Stimulated activated CD4-positive, alpha-beta T cell treated with anti-CD3 and anti-CD28 coated beads, Interleukin-12 subunit alpha, Interleukin-12 subunit beta, amount 100 ng/mL, for 4 hours (primary cell): ENCODE measurements around the gene UGT3A2.
"Not testable (repeated sequence)": the region's sequence is repeated elsewhere in the genome, so short reads cannot be mapped to it uniquely, and the experiment has no call there.

Experiments used
- DNase-seq: peaks from one replicate; pipeline ENCODE4 v3.0.0-alpha.2; 2020

The UGT3A2 gene

DNA sequence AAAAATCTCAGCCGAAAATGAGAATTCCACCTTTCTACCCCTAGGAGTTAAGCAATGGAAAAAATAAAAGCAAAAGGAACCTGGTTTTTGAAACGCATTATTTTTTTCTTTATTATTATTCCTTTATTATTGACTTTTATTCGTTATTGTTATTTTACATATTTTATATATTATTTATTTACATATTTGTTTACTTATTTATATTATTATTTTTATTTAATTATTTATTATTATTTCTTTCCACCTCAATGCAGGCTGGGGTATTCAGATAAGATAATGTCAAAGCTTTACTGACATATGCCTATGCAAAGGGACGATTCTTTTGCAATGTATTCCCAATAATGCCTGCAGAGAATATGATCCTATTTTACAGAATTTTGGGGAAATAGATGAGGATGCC lies 16.7 kb downstream of the UGT3A2 start:
- no peak for DNase-seq

GRCh38 chr5:36047384-36048160 lies 19.1 kb downstream of the UGT3A2 start:
- DNase-seq = no peak

DNA sequence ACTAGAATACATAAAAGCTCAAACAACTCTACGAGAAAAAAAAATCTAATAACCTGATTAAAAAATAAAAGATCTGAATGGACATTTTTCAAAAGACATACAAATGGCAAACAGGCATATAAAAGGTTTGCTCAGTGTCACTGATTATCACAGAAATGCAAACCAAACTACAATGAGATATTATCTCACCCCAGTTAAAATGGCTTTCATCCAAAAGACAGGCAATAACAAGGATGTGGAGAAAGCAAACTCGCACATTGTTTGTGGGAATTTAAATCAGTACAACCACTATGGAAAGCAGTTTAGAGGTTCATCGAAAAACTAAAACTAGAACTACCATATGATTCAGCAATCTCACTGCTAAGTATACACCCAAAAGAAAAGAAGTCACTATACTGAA lies 20.8 kb downstream of the UGT3A2 start:
- no peak for DNase-seq

DNA sequence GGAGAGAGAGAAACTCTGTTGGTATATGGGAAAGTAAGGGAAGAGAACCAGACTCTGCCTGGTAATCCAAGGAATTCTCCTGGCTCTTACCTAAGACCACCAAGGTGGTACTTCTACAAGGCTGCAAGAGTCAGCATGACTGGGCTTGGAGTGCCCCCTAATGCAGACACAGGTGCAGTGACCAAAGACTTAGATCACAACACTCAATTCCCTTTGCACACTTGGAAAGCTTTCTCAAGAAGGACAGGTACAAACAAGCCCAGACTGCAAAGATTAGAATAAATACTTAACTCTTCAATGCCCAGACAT lies 25.2 kb downstream of the UGT3A2 start:
- no peak for DNase-seq

GRCh38 chr5:36040651-36041536 lies 25.8 kb downstream of the UGT3A2 start:
- no peak for DNase-seq

- DNase-seq = no peak
These were observed 31.0 kb downstream of the UGT3A2 start for GRCh38 chr5:36035696-36036095.

DNA sequence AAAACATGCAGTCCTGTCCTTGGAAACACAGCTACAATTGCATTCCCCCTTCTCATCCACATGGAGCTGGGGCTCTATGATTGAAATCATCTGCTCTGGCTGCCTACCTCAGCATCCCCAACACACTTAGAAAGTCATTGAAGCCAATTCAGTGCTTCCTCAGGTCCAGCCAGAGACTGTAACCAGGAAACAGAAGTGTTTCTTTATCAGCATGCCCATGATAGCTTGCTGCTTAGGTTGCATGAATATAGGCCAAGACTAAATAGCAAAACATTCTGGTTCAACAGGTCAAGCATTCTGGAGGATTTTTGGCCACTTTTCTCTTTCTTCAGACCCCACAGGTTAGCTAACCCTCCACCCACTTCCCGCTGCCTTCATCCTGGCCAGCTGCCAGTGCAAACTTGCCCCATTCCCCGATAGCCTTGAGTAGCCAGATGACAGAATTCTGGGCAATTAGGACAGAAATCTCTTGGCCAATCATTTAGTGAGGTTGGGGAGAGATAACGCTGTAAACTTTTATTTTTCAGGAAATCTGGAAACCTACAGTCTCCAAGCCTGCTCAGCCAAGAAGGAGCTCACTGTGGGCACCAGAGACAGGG lies 32.0 kb downstream of the UGT3A2 start:
- not testable (repeated sequence) for DNase-seq

DNA sequence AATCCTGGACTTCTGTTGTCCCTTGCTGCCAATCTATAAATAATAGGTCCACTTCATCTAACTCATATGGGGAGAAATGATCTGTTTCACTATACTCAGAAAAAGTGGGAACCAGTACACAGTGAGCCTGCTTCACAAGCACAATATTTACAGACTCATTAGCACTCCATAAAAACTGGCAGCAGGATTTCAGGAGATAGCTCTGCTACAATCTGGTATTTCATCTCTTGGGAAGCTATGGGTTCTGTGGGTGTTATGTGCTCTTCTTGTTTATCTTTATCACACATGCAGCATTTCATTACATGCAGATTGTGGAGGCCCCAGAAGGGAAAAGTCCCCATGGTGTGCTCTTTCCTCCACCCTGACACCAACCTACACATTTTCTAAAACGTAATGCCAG lies 33.2 kb downstream of the UGT3A2 start:
- no peak for DNase-seq

DNA sequence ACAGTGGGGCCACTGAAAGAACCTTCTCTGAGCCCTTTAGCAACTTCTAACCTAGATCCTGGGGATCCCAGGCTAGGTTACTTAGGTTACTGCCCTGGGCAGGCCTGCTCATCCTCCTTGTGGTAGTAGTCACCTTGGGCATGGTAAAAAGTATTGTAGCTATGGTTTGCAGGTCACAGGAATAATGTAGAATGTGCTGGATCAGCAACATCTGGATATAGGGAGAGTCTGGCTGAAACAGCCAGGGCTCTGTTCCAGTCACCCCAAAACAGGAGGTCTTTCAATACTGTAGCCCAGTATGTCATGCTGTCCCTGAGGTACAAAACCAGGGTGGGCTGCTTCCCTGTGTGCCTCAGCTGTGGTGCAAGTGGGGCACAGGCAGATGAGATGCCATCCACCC lies 33.6 kb downstream of the UGT3A2 start:
- no peak for DNase-seq

DNA sequence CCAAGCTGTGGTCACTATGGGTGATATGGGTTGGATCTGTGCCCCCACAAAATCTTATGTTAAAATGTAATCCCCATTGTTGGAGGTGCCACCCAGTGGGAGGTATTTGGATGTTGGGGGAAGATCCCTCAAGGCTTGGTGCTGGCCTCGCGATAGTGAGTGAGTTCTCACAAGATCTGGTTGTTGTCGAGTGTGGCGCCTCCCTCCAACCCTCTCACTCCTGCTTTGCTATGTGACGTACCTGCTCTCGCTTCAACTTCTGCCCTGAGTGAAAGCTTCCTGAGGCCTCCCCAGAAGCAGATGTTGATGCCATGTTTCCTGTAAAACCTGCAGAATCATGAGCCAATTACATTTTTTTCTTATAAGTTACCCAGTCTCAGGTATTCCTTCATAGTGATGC lies 35.5 kb downstream of the UGT3A2 start:
- DNase-seq = no peak

DNA sequence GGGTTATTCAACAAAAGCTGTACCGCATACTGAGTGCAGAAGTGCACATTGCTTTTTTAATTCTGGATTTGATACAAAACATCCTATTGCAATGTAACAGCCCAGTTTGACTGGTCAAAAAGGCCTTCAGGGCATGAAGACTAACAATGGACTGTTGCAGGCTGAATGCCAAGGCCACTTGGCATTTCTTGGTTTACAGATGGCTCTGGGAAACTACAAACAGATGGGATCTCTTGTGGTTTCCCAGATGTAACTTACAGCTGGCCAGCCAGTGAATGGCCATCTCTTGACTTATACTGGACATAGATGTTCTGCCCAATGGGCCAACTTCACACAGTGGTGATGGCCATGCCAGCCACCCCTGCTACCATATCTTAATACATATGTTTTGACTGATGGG lies 36.8 kb downstream of the UGT3A2 start:
- DNase-seq = no peak

DNA sequence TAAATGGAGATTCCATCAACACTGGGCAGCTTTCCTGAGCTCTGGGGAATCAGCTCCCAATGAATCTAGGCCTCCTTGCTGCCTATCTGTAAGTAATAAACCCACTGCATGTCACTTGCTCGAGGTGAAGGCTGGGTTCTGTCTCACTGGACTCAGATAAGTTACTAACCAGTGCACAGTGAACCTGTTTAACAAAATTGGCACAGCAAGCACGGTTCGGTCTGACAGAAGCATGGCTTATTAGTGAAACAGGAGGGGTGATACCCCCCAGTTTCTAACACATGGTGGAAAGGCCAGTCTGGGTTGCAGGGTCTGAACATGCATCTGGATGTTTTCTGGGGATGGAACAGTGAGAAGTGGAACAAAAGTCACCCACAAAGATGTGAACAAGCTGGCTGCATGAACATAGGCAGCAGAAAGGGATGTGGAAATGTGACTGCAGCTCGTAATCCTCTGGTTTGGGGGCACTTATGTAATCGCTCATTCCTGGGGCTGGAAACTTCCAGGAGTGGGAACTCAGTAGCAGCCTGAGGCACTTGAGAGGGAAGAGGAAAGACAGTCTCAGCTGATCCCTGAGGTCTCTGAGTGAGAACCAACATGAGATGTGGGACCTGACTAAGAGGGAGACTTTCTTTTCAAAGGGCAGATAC lies 37.7 kb downstream of the UGT3A2 start:
- no peak for DNase-seq

DNA sequence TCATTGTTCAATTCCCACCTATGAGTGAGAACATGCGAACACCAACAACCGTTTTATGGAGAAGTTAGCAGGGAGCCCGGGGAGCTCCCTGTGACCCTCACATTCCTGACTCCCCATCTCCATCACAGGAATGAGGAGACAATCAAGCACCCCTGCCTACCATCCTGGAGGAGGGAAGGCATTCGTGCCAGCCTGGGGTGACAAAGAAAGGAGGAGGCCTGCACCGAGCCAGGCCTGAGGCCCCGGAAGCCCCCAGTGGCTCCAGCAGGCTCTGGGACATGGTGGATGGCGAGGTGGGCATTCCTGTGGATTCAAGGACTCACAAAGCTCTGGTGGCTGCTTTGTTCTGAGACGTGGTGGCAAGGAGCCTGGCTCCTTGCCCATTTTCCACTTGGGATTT lies 39.0 kb downstream of the UGT3A2 start:
- DNase-seq = no peak

DNA sequence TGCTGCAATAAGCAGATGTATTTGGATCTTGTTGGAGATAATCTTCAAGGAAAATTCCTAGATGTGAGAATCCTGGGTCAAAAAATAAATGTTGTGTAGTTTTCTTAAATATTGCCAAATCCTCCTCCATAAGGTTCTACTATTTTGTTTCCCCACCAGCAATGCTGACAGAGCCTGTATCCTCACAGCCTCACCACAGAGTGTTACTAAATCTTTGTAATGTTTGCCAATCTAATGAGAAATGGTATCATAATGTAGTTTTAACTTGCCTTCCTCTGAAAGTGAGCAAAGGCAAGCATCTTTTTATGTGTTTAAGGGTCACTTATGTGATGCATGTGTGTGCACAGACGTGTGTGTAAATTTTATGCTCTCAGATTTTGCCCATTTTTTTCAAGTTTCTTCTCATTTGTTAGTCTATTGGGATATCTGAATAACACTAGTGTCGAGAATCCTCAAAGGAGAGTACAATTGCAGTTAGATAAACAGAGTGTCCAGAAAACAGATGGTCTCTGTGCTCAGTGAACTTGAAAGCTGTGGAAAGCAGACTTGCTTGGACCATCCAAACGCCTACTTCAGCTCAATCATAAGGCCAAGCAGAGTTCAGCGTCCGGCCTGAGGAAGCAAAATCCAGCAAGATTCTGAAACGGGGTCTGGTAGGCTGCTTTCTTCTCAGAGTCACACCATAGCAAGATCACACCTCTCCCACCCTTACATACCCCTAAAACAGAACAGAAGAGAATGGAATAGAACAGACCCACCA lies 39.8 kb downstream of the UGT3A2 start:
- DNase-seq = no peak

DNA sequence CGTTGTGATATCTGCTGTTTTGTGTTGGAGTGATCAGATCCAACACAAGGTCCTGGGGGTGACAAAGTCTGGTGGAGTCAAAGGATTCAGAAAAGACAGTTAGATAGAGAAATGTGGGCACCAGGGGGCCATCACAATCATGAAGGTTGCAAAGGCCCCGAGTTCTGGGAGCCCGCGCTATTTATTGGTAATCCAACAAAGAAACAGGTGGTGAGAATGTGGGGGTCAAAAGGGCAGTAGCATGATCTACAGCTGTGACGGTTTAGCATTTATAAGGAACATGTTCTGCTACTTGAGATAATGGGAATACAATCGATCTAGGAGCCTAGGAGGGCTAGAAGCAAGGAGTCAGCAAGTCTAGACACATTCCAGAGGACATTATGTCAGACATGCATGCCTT lies 44.4 kb downstream of the UGT3A2 start:
- not testable (repeated sequence) for DNase-seq

DNA sequence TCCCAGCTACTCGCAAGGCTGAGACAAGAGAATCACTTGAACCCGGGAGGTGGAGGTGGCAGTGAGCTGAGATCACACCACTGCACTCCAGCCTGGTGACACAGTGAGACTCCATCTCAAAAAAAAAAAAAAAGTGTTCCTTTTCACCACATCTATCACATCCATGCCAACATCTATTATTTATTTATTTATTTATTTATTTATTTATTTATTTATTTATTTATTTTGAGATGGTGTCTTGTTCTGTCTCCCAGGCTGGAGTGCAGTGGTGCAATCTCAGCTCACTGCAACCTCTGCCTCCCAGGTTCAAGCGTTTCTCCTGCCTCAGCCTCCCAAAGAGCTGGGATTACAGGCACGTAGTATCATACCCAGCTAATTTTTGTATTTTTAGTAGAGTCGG lies 47.1 kb downstream of the UGT3A2 start:
- DNase-seq = not testable (repeated sequence)

DNA sequence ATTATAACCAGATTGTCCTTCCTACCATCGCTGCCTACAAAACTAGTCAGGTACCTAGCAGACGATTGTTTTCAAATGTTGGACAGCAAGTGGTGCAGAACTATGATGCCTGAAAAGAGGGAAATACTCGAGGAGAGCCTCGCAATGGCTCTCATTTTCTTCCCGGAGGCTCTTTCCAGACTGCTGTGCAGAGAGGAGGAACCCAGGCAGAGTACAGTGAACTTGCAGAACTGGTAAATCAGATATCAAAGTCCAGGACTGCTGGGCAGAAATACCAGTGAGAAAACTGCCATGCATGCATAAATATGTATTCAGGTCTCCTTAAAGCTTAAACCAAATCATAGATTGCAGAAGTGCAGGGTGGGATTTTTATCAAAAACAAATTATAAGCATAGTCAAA lies 49.1 kb downstream of the UGT3A2 start:
- no peak for DNase-seq

DNA sequence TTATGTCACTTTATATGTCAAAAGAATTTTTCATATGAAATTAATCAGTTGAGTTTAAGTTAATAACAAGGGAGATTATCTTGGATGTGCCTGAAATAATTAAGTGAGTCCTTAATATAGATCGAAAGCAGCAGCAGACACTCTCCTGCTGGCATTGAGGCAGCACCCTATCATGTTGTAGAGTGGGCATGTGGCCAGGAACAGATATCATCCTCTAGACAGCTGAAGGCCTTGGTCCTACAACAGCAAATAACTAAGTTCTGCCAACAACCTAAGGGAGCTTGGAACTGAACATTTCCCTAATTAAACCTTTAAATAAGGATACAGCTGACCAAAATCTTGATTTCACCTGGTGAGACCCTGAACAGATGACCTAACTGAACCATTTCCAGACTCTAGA lies 49.7 kb downstream of the UGT3A2 start:
- DNase-seq = no peak

DNA sequence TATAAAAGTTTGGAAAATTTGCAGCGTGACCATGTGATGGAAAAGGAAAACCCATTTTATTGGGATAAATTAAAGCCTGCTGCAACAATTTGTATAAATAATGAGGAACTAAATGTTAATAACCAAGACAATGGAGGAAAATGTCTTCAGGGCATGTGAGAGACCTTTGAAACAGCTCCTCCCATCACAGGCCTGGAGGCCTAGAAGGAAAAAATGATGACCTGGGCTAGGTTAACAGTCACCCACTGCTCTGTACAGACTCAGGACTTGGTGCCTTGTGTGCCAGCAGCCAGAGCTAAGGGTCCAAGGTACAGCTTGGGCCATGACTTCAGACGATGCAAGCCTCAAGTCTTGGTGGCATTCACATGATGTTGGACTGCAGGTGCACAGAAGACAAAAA lies 53.5 kb downstream of the UGT3A2 start:
- DNase-seq = no peak

GRCh38 chr5:36009698-36010097 lies 57.0 kb downstream of the UGT3A2 start:
- no peak for DNase-seq

DNA sequence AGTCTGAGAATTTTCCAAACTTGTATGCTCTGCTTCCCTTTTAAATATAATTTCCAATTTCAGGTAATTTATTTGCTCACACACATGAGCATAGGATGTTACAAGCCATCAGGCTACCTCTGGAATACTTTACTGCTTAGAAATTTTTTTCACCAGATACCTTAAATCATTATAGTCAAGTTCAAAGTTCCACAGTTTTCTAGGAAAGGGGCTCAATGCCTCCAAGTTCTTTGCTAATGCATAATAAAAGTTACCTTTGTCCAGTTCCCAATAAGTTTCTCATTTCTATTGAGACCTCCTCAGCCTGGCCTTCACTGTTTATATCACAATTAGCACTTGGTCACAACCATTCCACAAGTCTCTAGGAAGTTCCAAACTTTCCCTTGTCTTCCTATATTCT lies 59.3 kb downstream of the UGT3A2 start:
- no peak for DNase-seq

DNA sequence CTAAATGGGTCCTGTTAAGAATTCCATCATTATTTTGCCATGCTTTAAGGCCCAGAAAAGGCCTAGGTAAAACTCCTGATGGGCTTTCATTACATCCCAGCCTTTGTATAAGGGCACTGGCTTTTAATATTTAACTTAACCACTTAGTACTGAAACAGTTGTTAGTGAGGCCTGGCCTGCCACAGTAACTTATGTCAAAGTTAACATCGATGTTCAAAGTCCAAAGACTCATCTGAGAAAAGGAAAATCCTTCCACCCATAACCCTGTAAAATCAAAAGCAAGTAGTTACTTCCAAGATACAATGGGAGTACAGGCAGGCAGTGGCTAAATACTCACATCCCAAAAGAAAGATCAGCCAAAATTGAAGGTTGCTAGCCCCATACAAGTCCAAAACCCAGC lies 60.5 kb downstream of the UGT3A2 start:
- DNase-seq = no peak

DNA sequence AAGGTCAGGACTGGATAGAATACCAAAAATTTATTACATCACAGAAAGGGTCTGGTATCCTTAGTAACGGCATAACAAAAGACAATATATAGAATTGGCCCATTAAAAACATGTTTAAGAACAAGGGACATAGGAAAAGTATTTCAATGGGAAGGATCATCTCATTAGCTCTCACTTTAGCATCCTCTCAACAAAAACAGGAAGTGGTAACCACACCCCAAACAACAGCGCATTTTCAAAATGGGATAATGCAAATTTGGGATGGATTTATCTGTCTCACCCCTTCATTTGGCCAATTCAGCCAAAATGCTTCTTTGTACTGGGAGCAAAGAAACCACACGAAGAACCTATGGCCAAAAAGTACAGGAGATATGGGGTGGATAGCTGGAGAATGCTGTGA lies 65.7 kb downstream of the UGT3A2 start:
- no peak for DNase-seq
